Endodermal cell (in vitro differentiated cells): Measurements from ENCODE around the gene RABGGTA. TPM values are rescaled to one million over a fixed set of nuclear protein-coding genes. Genes with fewer than 3 reads are reported as not detected.

ENCODE experiments used
- DNase-seq: peaks from one replicate; pipeline ENCODE4 v3.0.0-alpha.2; 2017
- H3K27ac ChIP-seq: 2 replicates; pipeline ENCODE4 v1.5.1; 2013; ENCODE audit warnings: mild to moderate bottlenecking, low read depth, low read length, moderate library complexity
- H3K27me3 ChIP-seq: 2 replicates; pipeline ENCODE4 v1.6.1; 2013; ENCODE audit warnings: mild to moderate bottlenecking, low read length, moderate library complexity; ENCODE audit not compliant: insufficient read depth, control insufficient read depth, poor library complexity, severe bottlenecking
- H3K36me3 ChIP-seq: 2 replicates; pipeline ENCODE4 v1.7.0; 2013; ENCODE audit warnings: mild to moderate bottlenecking, low read length, moderate library complexity; ENCODE audit not compliant: control insufficient read depth, insufficient read depth
- H3K4me1 ChIP-seq: one replicate; pipeline ENCODE4 v1.7.0; 2013; ENCODE audit warnings: low read length; ENCODE audit not compliant: control insufficient read depth, insufficient read depth
- H3K4me3 ChIP-seq: 2 replicates; pipeline ENCODE4 v1.5.1; 2013; ENCODE audit warnings: mild to moderate bottlenecking, low read length, moderate library complexity
- H3K9ac ChIP-seq: 2 replicates; pipeline ENCODE4 v1.6.1; 2013; ENCODE audit warnings: mild to moderate bottlenecking, low read length, moderate library complexity; ENCODE audit not compliant: poor library complexity, severe bottlenecking; ENCODE audit errors: extremely low read depth
- H3K9me3 ChIP-seq: 2 replicates; pipeline ENCODE4 v1.6.1; 2013; ENCODE audit warnings: mild to moderate bottlenecking, low read length, moderate library complexity; ENCODE audit not compliant: control insufficient read depth
- H3K27ac Mint-ChIP-seq: 2 replicates; pipeline ENCODE4 v1.8.0; 2020; ENCODE audit warnings: mixed read lengths
- H3K27me3 Mint-ChIP-seq: 2 replicates; pipeline ENCODE4 v1.8.0; 2021; ENCODE audit warnings: mild to moderate bottlenecking, mixed read lengths; ENCODE audit not compliant: insufficient read depth
- H3K36me3 Mint-ChIP-seq: 2 replicates; pipeline ENCODE4 v1.8.0; 2020; ENCODE audit warnings: low read depth, mixed read lengths
- H3K4me1 Mint-ChIP-seq: 2 replicates; pipeline ENCODE4 v1.8.0; 2020; ENCODE audit warnings: mixed read lengths
- H3K4me3 Mint-ChIP-seq: 2 replicates; pipeline ENCODE4 v1.8.0; 2020; ENCODE audit warnings: mild to moderate bottlenecking, moderate library complexity, mixed read lengths
- H3K9me3 Mint-ChIP-seq: 2 replicates; pipeline ENCODE4 v1.8.0; 2020; ENCODE audit warnings: mild to moderate bottlenecking, mixed read lengths
- WGBS, 2 experiments: methylation state at CpG; one replicate each; pipeline versions ENCODE4 v1.1.5 to v1.1.7; 2013; ENCODE audit warnings: missing lambda C conversion rate in 2 of 2, mixed read lengths in 1 of 2; ENCODE audit not compliant: insufficient coverage in 1 of 2, insufficient read length in 1 of 2; 5-methylcytosine and 5-hydroxymethylcytosine counted together
- total RNA-seq, 2 donors: library from RNA; stranded (reverse); fragmentation: NEBNext Ultra II Directional in 1 of 2; extraction: Animal tissue kit (Norgen Biotek cat#: 25700) in 1 of 2; gene quantifications; 2 replicates in 1 of 2; 3 replicates in 1 of 2; pipeline ENCODE4 v1.2.1, GENCODE V29; 2021
- TF ChIP-seq, protein P1 (sequence below): fragments of 200-600 bp; sonication (generic); conservative IDR thresholded peaks from 2 replicates; pipeline ENCODE4 v1.5.0; 2021; ENCODE audit warnings: antibody characterized with exemption, mild to moderate bottlenecking

The RABGGTA gene
- total RNA-seq, 2 donors from 2014 or later: 20.2 to 20.5 TPM

DNA sequence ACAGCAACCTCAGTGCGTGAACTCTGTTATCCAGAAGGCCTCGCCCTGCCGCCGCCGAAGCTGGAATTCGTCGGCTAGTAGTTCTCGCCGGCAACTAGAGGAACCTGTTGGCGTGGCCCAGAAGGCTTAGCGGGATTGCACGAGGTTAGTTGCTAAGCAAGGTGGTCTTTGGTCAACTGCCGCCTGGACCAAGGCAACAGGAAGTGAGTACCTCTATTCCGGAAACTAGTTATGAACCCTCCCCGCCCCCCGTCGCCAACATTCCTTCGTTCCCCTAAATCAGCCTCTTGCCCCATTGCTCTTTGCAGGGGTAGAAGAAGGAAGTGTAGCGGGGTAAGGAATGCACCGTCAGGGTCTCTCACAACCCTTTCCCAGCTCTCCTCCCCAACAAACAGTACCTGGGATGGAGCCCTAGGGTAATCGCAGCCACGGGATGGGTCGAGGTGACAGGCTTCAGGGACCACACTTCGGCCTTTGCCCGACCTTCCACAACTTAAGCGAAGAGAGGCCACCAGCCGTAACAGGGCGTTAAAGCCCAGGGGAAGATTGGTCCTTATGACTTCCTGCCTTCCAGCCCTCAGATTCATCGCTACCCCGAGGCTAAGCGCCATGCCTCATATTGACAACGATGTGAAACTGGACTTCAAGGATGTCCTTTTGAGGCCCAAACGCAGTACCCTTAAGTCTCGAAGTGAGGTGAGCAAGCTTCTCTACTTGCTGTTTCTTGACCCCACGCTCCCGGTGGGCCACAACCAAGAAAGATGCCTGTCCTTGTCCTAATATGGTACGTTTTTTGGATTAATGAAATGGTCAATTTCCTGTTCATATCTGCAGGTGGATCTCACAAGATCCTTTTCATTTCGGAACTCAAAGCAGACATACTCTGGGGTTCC lies 38.5 kb downstream of the RABGGTA start, which contains the start of gene GMPR2:
GMPR2 (plus strand) TSS at position 285 of the 893 bp plus-strand sequence; CDS start at position 610, 325 bp downstream.
- Histone ChIP-seq H3K27ac (peak within 1 kb of the TSS; percentile 75), H3K9ac (peak within 1 kb of the TSS; percentile 62), H3K4me3 (peak within 1 kb of the TSS; percentile 96), H3K27me3 (no peaks in the 10 kb centered on the region), H3K9me3 (no peaks in the 10 kb centered on the region), H3K36me3 (peaks cover 39% of the 10 kb centered on the region), H3K4me1 (peaks cover 8% of the 10 kb centered on the region)
- H3K9me3 Mint-ChIP-seq: no peaks in the 10 kb centered on the region
- H3K4me3 Mint-ChIP-seq: peak within 1 kb of the TSS; percentile 91
- DNase-seq: peak; percentile 94
- H3K36me3 Mint-ChIP-seq: peaks cover 32% of the 10 kb centered on the region
- 9 to 12% methylated on average over 32 to 36 of the region's 38 CpGs for WGBS, 2 experiments
- TF ChIP-seq, protein P1, sequence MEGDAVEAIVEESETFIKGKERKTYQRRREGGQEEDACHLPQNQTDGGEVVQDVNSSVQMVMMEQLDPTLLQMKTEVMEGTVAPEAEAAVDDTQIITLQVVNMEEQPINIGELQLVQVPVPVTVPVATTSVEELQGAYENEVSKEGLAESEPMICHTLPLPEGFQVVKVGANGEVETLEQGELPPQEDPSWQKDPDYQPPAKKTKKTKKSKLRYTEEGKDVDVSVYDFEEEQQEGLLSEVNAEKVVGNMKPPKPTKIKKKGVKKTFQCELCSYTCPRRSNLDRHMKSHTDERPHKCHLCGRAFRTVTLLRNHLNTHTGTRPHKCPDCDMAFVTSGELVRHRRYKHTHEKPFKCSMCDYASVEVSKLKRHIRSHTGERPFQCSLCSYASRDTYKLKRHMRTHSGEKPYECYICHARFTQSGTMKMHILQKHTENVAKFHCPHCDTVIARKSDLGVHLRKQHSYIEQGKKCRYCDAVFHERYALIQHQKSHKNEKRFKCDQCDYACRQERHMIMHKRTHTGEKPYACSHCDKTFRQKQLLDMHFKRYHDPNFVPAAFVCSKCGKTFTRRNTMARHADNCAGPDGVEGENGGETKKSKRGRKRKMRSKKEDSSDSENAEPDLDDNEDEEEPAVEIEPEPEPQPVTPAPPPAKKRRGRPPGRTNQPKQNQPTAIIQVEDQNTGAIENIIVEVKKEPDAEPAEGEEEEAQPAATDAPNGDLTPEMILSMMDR: no peak
- peaks cover 17% of the 10 kb centered on the region for H3K4me1 Mint-ChIP-seq
- H3K27me3 Mint-ChIP-seq: no peaks in the 10 kb centered on the region
- peak within 1 kb of the TSS; percentile 93 for H3K27ac Mint-ChIP-seq

DNA sequence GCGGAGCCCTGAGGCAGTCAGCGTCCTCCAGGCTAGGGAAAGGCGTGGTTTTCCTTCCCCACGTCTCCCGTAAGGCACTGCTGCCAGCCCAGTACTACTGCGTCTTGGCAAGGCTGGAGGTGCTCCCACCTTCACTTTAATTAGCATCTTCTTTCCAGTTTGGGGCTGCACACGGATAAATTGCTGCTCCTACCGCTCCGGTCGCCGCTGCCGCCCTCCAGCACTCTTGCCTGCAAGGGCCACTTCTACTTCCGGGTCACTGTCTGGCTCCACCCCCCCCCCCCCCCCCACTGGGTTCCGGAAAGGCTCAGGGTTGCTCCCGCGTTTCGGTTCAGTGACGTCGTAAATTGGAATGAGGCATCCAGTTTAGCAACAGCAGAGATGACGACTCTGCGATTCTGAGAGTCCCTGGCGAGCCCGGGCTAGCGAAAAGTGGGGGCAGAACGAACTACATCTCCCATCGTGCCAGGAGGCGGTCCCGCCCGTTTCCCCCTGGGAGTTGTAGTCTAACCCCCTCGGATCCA lies 39.2 kb downstream of the RABGGTA start, which contains the start of gene NEDD8:
NEDD8 (minus strand) TSS at position 247 of the 524 bp plus-strand sequence; CDS start at position 147, 100 bp downstream.
- WGBS, 2 experiments: 0% methylated on average over 2 to 30 of the region's 30 CpGs
- Mint-ChIP-seq H3K27ac (peak within 1 kb of the TSS; percentile 93), H3K36me3 (peaks cover 30% of the 10 kb centered on the region), H3K9me3 (no peaks in the 10 kb centered on the region), H3K4me3 (peak within 1 kb of the TSS; percentile 91), H3K27me3 (no peaks in the 10 kb centered on the region), H3K4me1 (peaks cover 17% of the 10 kb centered on the region)
- Histone ChIP-seq H3K27ac (peak within 1 kb of the TSS; percentile 75), H3K9me3 (no peaks in the 10 kb centered on the region), H3K27me3 (no peaks in the 10 kb centered on the region), H3K4me3 (peak within 1 kb of the TSS; percentile 96), H3K4me1 (peaks cover 8% of the 10 kb centered on the region), H3K9ac (peak within 1 kb of the TSS; percentile 62), H3K36me3 (peaks cover 33% of the 10 kb centered on the region)
- peak; percentile 94 for DNase-seq
- TF ChIP-seq, protein P1: no peak

- peaks cover 8% of the 10 kb centered on the region for H3K4me1 ChIP-seq
- H3K36me3 ChIP-seq: peaks cover 33% of the 10 kb centered on the region
- H3K9me3 ChIP-seq: no peaks in the 10 kb centered on the region
- no peaks in the 10 kb centered on the region for H3K27me3 ChIP-seq
- Mint-ChIP-seq H3K9me3 (no peaks in the 10 kb centered on the region), H3K4me3 (peak overlapping the region; percentile 91), H3K36me3 (peaks cover 27% of the 10 kb centered on the region), H3K27ac (peak overlapping the region; percentile 93), H3K4me1 (peaks cover 17% of the 10 kb centered on the region), H3K27me3 (no peaks in the 10 kb centered on the region)
- no peak for DNase-seq
- peak overlapping the region; percentile 61 for H3K9ac ChIP-seq
- TF ChIP-seq, protein P1: no peak
- H3K27ac ChIP-seq: no peak overlapping the region
- peak overlapping the region; percentile 96 for H3K4me3 ChIP-seq
- WGBS, 2 experiments: 14 to 16% methylated on average over 11 to 23 of the region's 23 CpGs
These were observed 39.9 kb downstream of the RABGGTA start for GRCh38 chr14:24231263-24232120.
